Measurements from ENCODE around the gene PTGES2. TPM values are rescaled to one million over a fixed set of nuclear protein-coding genes. Genes with fewer than 3 reads are reported as not detected.

The PTGES2 gene
- total RNA-seq, 2 experiments from 2014 or later = 51.8 to 53.2 TPM

DNA sequence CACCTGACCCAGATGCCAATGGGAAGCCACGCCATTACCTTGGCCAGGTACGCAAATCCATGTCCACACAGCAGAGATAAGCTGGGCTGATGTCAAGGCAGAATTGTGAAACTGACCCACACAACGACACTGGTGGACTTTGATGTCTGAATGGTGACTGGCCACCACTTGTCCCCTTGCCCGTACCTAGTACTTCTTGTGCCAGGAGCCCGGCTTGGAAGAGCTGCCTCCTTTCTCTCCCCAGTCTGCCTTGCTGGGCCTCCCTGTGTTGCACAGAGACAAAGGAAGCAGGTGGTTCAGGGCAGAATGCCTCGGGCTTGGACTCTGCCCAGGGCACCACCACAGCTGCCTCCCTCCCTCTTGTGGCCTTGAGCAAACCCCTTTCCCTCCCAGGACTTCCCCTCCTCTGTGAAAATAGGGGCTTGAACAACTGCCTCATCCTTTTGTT lies 23.3 kb downstream of the PTGES2 start:
- Mint-ChIP-seq H3K27me3 (no peaks in the 10 kb centered on the region), H3K4me3 (no peak overlapping the region), H3K27ac (no peak overlapping the region), H3K4me1 (peaks cover 35% of the 10 kb centered on the region), H3K9me3 (no peaks in the 10 kb centered on the region), H3K36me3 (peaks cover 22% of the 10 kb centered on the region)
- DNase-seq = no peak
- ATAC-seq (ENCODE audit: low read depth) = no peak
- POLR2A ChIA-PET = no interaction called here

DNA sequence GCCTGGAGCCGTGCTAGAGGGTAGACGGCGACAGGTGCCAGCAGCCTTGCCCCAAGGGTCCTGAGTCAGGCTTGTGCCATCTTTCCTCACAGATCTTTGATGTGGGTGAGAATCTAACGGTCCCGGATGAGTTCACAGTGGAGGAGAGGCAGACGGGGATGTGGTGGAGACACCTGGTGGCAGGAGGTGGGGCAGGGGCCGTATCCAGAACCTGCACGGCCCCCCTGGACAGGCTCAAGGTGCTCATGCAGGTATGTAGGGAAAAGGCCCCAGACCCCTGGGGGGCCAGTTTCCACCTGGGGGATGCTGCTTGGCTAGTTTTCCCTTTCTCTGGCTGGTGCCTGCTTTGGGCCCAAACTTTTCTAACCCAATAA lies 24.0 kb downstream of the PTGES2 start:
- Mint-ChIP-seq H3K36me3 (peaks cover 22% of the 10 kb centered on the region), H3K27ac (peak overlapping the region; percentile 85), H3K27me3 (no peaks in the 10 kb centered on the region), H3K9me3 (no peaks in the 10 kb centered on the region), H3K4me1 (peaks cover 41% of the 10 kb centered on the region), H3K4me3 (peak overlapping the region; percentile 25)
- POLR2A ChIA-PET = interaction anchor here (1.1 kb wide), 1 partner anchor 31 kb away, joined by 3 read pairs; no protein-coding TSS in a partner anchor
- peak; percentile 54 for DNase-seq
- peak; percentile 68 for ATAC-seq (ENCODE audit: low read depth)

DNA sequence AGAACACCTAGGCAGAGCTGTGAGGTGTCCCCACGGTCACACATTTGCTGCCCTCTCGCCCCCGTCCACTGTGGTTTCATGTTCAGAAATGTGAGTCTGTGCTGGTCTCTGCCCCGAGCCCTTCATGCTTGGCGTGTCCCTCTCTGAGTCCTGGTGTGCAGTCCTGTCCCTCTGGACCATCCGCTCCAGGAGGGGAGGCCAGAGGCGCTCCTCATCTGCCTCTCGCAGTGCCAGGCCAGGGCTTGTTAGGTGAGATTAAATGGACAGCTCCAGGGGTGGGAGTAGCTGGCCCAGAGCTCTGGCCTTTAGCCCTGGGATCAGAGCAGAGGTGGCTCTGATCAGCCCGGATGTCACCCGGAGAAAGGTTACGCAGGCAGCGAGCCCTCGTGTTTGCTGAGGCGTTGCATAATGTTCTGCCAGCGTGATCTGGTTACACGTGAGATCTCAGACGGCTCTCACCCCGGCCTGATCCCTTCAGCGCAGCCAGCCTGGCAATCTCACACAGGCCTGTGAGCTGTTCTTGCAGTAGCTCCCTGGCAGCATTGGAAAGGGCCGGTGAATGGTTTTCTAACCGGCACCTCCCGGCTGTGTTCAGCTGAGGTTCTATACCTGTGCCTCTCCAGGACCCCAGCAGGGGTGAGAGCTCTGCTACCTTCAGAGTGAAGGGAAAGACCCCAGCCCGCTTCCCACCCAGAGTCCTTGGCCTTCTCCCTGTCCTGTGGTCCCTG lies 24.5 kb downstream of the PTGES2 start:
- peak; percentile 7 for ATAC-seq (ENCODE audit: low read depth)
- no peak for DNase-seq
- peak overlapping the region; percentile 25 for H3K4me3 Mint-ChIP-seq
- H3K36me3 Mint-ChIP-seq = peaks cover 22% of the 10 kb centered on the region
- POLR2A ChIA-PET = interaction anchor here (1.1 kb wide), 1 partner anchor 31 kb away, joined by 3 read pairs; no protein-coding TSS in a partner anchor
- H3K27ac Mint-ChIP-seq = peak overlapping the region; percentile 85
- H3K27me3 Mint-ChIP-seq = no peaks in the 10 kb centered on the region
- H3K9me3 Mint-ChIP-seq = no peaks in the 10 kb centered on the region
- H3K4me1 Mint-ChIP-seq = peaks cover 45% of the 10 kb centered on the region

DNA sequence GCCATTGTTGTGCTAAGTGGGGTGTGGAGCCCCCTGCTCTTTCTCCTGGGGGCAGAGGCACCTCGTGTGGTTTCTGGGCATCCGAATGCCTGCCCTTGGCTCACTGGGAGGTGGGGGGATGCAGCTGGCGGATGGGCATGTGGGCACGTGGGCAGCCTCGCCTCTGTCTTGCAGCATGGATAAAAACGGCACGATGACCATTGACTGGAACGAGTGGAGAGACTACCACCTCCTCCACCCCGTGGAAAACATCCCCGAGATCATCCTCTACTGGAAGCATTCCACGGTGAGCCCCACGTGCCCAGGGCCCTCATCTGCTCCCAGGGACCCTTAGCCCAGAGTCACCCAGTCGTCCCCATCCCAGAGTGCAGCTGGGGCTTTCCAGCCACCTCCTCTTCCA lies 25.3 kb downstream of the PTGES2 start:
- DNase-seq (no peak), ATAC-seq (ENCODE audit: low read depth) (no peak)
- no peak overlapping the region for H3K27ac Mint-ChIP-seq
- no peak overlapping the region for H3K4me3 Mint-ChIP-seq
- H3K9me3 Mint-ChIP-seq = no peaks in the 10 kb centered on the region
- peaks cover 46% of the 10 kb centered on the region for H3K4me1 Mint-ChIP-seq
- H3K36me3 Mint-ChIP-seq = peaks cover 20% of the 10 kb centered on the region
- POLR2A ChIA-PET = no interaction called here
- no peaks in the 10 kb centered on the region for H3K27me3 Mint-ChIP-seq

DNA sequence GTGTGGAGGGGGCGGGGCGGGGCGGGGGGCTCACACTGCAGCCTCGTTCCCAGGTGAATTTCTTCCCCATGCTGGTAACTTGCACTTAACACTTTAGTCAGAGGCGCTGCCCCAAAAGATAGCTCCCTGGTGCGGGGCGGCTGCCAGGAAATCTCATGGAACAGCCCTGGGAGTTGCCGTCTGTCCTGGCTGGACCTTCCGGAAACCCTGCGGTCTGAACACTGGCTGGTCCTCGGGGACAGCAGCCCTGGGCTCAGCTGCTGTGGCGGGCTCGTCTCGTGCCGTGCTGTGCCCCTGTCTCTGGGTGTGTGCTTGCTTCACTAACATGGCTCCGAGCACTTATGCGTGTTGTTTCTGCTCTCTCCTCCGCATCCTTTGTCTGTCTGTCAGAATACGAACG lies 25.8 kb downstream of the PTGES2 start:
- H3K27ac Mint-ChIP-seq = no peak overlapping the region
- DNase-seq (no peak), ATAC-seq (ENCODE audit: low read depth) (no peak)
- H3K36me3 Mint-ChIP-seq = peaks cover 20% of the 10 kb centered on the region
- no peaks in the 10 kb centered on the region for H3K27me3 Mint-ChIP-seq
- POLR2A ChIA-PET = no interaction called here
- no peaks in the 10 kb centered on the region for H3K9me3 Mint-ChIP-seq
- peaks cover 50% of the 10 kb centered on the region for H3K4me1 Mint-ChIP-seq
- no peak overlapping the region for H3K4me3 Mint-ChIP-seq

DNA sequence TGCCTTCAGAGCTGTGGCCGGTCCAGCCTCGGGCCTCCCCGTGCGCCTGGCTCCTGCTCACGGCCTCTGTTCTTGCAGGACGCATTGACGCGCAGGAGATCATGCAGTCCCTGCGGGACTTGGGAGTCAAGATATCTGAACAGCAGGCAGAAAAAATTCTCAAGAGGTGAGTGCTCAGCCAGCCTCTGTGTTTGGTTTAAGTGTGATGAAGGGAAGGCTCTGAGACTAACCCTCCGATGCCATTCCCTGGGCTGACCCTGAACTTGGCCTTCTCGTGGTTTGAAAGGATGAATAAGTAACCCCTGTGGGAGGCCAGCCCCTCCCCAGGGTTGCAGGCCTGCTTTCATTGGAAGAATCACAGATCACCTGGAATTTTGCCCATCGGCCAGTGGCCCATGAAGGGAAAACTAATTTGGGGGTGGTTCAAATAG lies 26.3 kb downstream of the PTGES2 start:
- ATAC-seq (ENCODE audit: low read depth) = no peak
- no peaks in the 10 kb centered on the region for H3K9me3 Mint-ChIP-seq
- H3K27ac Mint-ChIP-seq = no peak overlapping the region
- no peaks in the 10 kb centered on the region for H3K27me3 Mint-ChIP-seq
- no peak overlapping the region for H3K4me3 Mint-ChIP-seq
- H3K4me1 Mint-ChIP-seq = peaks cover 51% of the 10 kb centered on the region
- POLR2A ChIA-PET = interaction anchor here (0.6 kb wide), 1 partner anchor 162 kb away, joined by 3 read pairs; no protein-coding TSS in a partner anchor
- DNase-seq = no peak
- H3K36me3 Mint-ChIP-seq = peaks cover 18% of the 10 kb centered on the region

DNA sequence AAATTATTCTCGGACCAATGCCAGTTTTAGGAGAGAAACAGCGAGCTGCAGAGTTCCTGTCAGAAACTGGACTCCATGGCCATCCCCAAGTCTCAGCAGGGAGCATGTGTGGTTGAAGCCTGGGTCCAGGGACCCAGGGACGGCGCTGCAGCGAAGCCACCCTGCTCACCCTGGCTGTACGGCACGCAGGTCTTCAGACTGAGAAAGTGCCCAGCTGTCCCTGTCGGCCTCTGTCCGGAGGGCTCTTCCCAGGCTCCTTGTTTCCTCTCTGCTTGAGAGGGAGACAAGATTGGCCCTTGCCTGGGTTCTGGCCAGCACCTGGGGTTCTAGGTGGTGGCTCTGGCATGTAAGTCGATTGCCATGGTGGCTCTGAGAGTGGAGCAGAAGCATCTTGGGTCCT lies 26.9 kb downstream of the PTGES2 start:
- DNase-seq (no peak), ATAC-seq (ENCODE audit: low read depth) (no peak)
- Mint-ChIP-seq H3K36me3 (peaks cover 17% of the 10 kb centered on the region), H3K9me3 (no peaks in the 10 kb centered on the region), H3K27me3 (no peaks in the 10 kb centered on the region), H3K27ac (no peak overlapping the region), H3K4me1 (peaks cover 51% of the 10 kb centered on the region), H3K4me3 (no peak overlapping the region)
- POLR2A ChIA-PET = interaction anchor here (0.6 to 1.0 kb wide), 3 partner anchors 28 to 162 kb away, joined by 3 read pairs; no protein-coding TSS in a partner anchor

DNA sequence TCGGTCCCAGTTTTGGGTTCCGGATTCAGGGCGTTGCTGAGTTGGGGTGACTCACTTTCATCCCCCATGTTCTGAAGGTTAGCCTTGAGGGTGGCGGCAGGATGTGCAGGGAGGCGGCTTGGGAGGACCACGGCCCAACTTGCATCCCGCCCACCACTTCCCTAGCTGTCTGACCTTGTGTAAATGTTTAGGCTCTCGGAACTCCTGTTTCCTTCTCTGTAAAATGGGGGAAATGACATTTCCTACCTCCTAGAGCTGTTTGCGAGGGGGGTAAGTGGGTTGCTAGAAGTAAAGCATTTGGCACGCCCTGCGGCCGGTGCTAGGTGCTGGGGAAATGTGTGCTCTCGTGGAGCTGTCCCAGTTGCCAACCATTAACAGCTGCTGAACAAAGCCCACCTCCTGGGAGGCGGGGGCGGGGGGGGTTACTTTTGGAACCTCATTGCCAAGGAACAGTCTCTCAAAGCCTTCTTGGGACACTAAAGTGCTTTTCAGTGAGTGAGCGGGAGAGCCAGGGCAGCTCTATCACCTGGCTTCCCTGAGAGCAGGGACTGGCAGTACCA lies 27.5 kb downstream of the PTGES2 start:
- POLR2A ChIA-PET = interaction anchor here (0.9 to 1.1 kb wide), 4 partner anchors 12 to 30 kb away, joined by 3 to 4 read pairs (median 3); no protein-coding TSS in a partner anchor
- DNase-seq (no peak), ATAC-seq (ENCODE audit: low read depth) (peak; percentile 24)
- H3K4me1 Mint-ChIP-seq = peaks cover 51% of the 10 kb centered on the region
- H3K4me3 Mint-ChIP-seq = peak overlapping the region; percentile 37
- no peaks in the 10 kb centered on the region for H3K9me3 Mint-ChIP-seq
- no peaks in the 10 kb centered on the region for H3K27me3 Mint-ChIP-seq
- no peak overlapping the region for H3K27ac Mint-ChIP-seq
- peaks cover 15% of the 10 kb centered on the region for H3K36me3 Mint-ChIP-seq

DNA sequence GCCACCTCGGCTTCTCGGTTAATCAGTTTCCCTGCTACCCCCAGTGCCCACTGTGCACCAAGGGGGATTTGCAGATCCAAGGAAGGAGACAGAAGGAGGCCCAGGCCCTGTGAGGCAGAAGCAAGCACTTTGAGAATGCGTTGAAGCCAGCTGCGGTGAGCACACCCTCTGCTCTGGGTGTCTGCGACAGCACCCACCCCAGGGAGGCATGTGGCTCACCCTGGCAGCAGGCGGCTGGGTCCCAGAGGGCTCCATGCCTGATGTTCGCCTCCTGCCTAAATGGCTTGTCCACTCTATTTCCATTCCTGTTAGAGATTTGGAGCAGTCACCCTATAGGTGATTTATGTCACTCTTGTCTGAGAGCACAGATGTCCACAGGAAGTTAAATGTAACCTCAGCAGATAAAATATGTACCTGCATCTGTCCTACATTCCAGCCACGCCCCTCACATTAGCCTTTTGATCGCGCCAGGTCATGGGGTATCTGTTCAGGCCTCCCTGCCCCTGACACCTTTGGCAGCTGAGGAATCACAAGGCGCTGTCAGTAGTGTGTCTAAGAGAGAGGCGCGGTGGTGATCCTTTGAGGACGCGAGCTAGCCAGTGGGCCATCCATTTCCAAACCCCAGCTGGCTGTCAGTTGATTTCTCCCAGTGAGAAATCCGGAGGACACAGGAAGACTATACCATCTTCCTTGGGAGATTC lies 28.1 kb downstream of the PTGES2 start:
- Mint-ChIP-seq H3K4me3 (peak overlapping the region; percentile 37), H3K9me3 (no peaks in the 10 kb centered on the region), H3K27ac (peak overlapping the region; percentile 56), H3K4me1 (peaks cover 54% of the 10 kb centered on the region), H3K27me3 (no peaks in the 10 kb centered on the region), H3K36me3 (peaks cover 18% of the 10 kb centered on the region)
- POLR2A ChIA-PET = interaction anchor here (0.9 to 1.1 kb wide), 3 partner anchors 12 to 30 kb away, joined by 3 to 4 read pairs (median 3); no protein-coding TSS in a partner anchor
- DNase-seq (no peak), ATAC-seq (ENCODE audit: low read depth) (no peak)

DNA sequence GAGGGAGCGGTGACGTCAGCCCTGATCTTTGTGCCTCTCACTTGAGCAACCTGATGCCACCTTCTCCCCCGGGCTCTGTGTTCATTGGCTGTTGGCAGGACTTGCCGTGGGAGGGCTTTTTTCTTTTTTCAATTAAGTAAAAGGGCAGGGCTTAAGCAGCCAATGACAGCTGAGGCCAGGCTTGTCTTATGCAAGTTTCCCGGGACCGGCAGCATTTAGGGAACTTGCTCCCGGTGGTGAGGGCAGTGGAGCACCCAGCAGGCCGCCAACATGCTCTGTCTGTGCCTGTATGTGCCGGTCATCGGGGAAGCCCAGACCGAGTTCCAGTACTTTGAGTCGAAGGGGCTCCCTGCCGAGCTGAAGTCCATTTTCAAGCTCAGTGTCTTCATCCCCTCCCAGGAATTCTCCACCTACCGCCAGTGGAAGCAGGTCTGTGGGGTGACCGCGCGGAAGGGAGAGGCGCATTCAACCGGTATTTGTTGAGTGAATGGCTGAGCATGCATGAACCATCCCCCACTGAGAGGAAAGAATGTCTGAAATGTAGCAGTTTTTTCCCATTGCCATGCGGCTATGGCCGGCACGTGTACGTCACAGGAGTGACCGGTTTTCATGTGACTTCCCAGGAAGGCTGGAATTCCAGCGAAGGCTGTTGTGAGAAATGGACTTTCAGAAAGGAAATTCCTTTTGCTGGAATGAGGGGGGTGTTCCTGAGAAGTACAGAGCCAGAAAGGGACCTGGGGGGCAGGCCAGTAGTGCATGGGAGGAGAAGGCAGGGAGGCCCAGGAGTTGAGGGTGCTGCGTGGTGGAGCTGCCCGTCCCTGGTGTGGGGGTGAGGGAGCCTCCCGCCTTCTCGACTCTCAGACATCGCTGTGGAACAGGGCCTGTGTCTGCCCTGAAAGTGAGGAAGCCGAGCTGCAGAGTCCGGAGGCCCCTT lies 29.0 kb downstream of the PTGES2 start:
- H3K4me1 Mint-ChIP-seq = peaks cover 52% of the 10 kb centered on the region
- POLR2A ChIA-PET = interaction anchor here (1.1 kb wide), 1 partner anchor 11 kb away, joined by 3 read pairs; no protein-coding TSS in a partner anchor

DNA sequence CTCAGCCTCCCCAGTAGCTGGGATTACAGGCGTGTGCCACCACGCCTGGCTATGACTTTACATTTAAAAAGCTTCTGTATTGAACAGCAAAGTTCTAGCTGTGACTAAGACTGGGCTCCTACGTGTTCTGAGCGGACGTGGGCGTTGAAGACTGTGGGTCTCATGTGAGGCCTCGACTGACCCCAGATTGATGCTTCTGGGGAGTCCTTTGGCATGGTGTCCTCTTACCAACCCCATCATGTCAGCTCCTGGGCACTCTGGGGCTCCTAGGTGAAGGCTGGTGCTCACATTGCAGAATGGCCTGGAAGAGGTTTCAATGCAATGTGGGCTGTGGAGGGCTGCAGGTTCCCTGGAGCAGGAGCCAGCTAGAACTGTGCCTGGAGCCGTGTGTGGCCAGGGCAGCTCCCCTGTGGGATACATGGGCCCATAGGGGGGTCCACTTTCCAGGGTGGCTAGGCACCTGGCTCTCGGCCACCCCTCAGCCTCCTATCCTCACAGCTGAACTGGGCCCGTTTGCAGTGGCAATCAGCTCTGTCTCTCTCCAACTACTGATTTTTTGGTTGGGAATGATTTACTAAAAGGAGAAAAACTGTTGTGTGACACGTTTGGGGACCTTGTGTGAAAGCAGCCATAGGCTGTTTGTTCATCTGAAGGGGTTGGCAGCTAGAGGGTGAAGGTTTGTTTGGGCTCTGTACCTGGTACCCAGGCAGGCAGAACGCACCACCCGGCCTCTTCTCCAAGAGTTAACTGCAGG lies 29.8 kb downstream of the PTGES2 start:
- peaks cover 15% of the 10 kb centered on the region for H3K36me3 Mint-ChIP-seq
- peak overlapping the region; percentile 56 for H3K27ac Mint-ChIP-seq
- H3K4me1 Mint-ChIP-seq = peaks cover 54% of the 10 kb centered on the region
- H3K9me3 Mint-ChIP-seq = no peaks in the 10 kb centered on the region
- H3K4me3 Mint-ChIP-seq = peak overlapping the region; percentile 37
- POLR2A ChIA-PET = interaction anchor here (0.6 to 0.7 kb wide), 3 partner anchors 29 to 265 kb away, joined by 3 to 4 read pairs (median 3); partner anchors contain the start of gene BBLN
- DNase-seq = no peak
- no peak for ATAC-seq (ENCODE audit: low read depth)
- no peaks in the 10 kb centered on the region for H3K27me3 Mint-ChIP-seq

More for the DNA sequence above, 29.0 kb downstream of the PTGES2 start:
- Mint-ChIP-seq H3K4me3 (peak overlapping the region; percentile 37), H3K9me3 (no peaks in the 10 kb centered on the region), H3K27me3 (no peaks in the 10 kb centered on the region), H3K36me3 (peaks cover 19% of the 10 kb centered on the region), H3K27ac (peak overlapping the region; percentile 56)
- no peak for DNase-seq
- ATAC-seq (ENCODE audit: low read depth) = peak; percentile 28
